Keratinocyte (primary cell): ENCODE measurements around the gene PACS2. TPM values are rescaled to one million over a fixed set of nuclear protein-coding genes. Genes with fewer than 3 reads are reported as not detected.

Experiments
- DNase-seq: peaks from one replicate; pipeline ENCODE4 v3.0.0-alpha.2; 2011; ENCODE audit warnings: low read depth, missing footprints, low spot score
- FAIRE-seq: peaks from 2 replicates; lab custom pipeline; 2011; peaks lifted over from hg19 to GRCh38; lab: Jason Lieb, UNC
- H2AFZ ChIP-seq: 2 replicates; pipeline ENCODE4 v1.6.0; 2012; ENCODE audit warnings: low read length, control low read depth, inconsistent platforms; ENCODE audit not compliant: control insufficient read depth
- H3K27ac ChIP-seq: 2 replicates; pipeline ENCODE4 v1.5.1; 2011; ENCODE audit warnings: low read length; ENCODE audit not compliant: control insufficient read depth, insufficient read depth
- H3K27me3 ChIP-seq: 3 replicates; pipeline ENCODE4 v1.6.0; 2011; ENCODE audit warnings: low read length; ENCODE audit not compliant: control insufficient read depth, insufficient read depth; ENCODE audit errors: extremely low read depth
- H3K36me3 ChIP-seq, 2 experiments: 2 replicates in 1 of 2; 3 replicates in 1 of 2; pipeline ENCODE4 v1.5.1; 2011; ENCODE audit warnings: low read length in 2 of 2, mild to moderate bottlenecking in 1 of 2; ENCODE audit not compliant: control insufficient read depth in 2 of 2, insufficient read depth in 2 of 2; ENCODE audit errors: extremely low read depth in 1 of 2
- H3K4me1 ChIP-seq: 3 replicates; pipeline ENCODE4 v1.5.1; 2011; ENCODE audit warnings: low read length; ENCODE audit not compliant: control insufficient read depth, insufficient read depth; ENCODE audit errors: extremely low read depth
- H3K4me2 ChIP-seq: 3 replicates; pipeline ENCODE4 v1.6.0; 2011; ENCODE audit warnings: low read depth, low read length; ENCODE audit not compliant: control insufficient read depth, insufficient read depth; ENCODE audit errors: extremely low read depth
- H3K4me3 ChIP-seq, 3 experiments: fragments of 200-600 bp in 1 of 3; sonication (generic) in 1 of 3; 2 replicates in 2 of 3; 3 replicates in 1 of 3; pipeline ENCODE4 v1.5.1; 2011 to 2016; ENCODE audit warnings: low read length in 3 of 3, mild to moderate bottlenecking in 3 of 3, control low read depth in 2 of 3, inconsistent platforms in 1 of 3, low read depth in 1 of 3, mixed read lengths in 1 of 3, mixed run types in 1 of 3, moderate library complexity in 1 of 3; ENCODE audit not compliant: control insufficient read depth in 2 of 3, insufficient read depth in 2 of 3; ENCODE audit errors: extremely low read depth in 1 of 3
- H3K79me2 ChIP-seq: 2 replicates; pipeline ENCODE4 v1.6.0; 2012; ENCODE audit warnings: low read length; ENCODE audit not compliant: control insufficient read depth, insufficient read depth
- H3K9ac ChIP-seq: 3 replicates; pipeline ENCODE4 v1.6.0; 2011; ENCODE audit warnings: low read length; ENCODE audit not compliant: control insufficient read depth, insufficient read depth; ENCODE audit errors: extremely low read depth
- H3K9me1 ChIP-seq: 3 replicates; pipeline ENCODE4 v1.6.0; 2011; ENCODE audit warnings: low read length; ENCODE audit not compliant: control insufficient read depth, insufficient read depth; ENCODE audit errors: extremely low read depth
- H3K9me3 ChIP-seq: 2 replicates; pipeline ENCODE4 v1.5.1; 2012; ENCODE audit warnings: low read depth, low read length; ENCODE audit not compliant: control insufficient read depth
- H4K20me1 ChIP-seq: 3 replicates; pipeline ENCODE4 v1.6.0; 2011; ENCODE audit warnings: low read length; ENCODE audit not compliant: control insufficient read depth, insufficient read depth; ENCODE audit errors: extremely low read depth
- EZH2 ChIP-seq: IDR thresholded peaks from one replicate; pipeline ENCODE4 v1.6.1; 2012; ENCODE audit warnings: inconsistent platforms, mild to moderate bottlenecking, low read length, moderate library complexity
- dilution Hi-C: fragments of 300-500 bp; cut with MboI; formaldehyde crosslinking; loops from one replicate; pipeline ENCODE4 v1.7.0; 2020; ENCODE audit warnings: low sequenced_read_pairs; ENCODE audit not compliant: extremely low pct_ligation_motif_present
- polyA plus RNA-seq, 5 experiments: library from polyadenylated mRNA; depleted of rRNA in 3 of 5; stranded (reverse) in 3 of 5; stranded (forward) in 1 of 5; unstranded in 1 of 5; fragments of >200 nt; gene quantifications; 1 replicate in 1 of 5; 2 replicates in 3 of 5; 3 replicates in 1 of 5; pipeline versions ENCODE4 v1.2.1 to v1.2.3, GENCODE V29; 2011 to 2012; ENCODE audit warnings: missing spikeins in 2 of 5, low read depth in 1 of 5, low replicate concordance in 1 of 5
- TF ChIP-seq, protein P1 (sequence below), 3 experiments: IDR thresholded peaks in 1 of 3; conservative IDR thresholded peaks in 1 of 3; optimal IDR thresholded peaks in 1 of 3; 2 replicates in 2 of 3; 3 replicates in 1 of 3; pipeline versions ENCODE3 to v1.5.1; 2011; ENCODE audit warnings: low read length in 3 of 3, mild to moderate bottlenecking in 3 of 3, moderate library complexity in 2 of 3, control low read depth in 1 of 3, inconsistent platforms in 1 of 3; ENCODE audit not compliant: insufficient read depth in 2 of 3; ENCODE audit errors: extremely low read depth in 1 of 3

PACS2 gene
- polyA plus RNA-seq, 1 donor (not counting 4 experiments of a cell fraction or from before 2014, with no cell fraction given), result 11.8 TPM

DNA sequence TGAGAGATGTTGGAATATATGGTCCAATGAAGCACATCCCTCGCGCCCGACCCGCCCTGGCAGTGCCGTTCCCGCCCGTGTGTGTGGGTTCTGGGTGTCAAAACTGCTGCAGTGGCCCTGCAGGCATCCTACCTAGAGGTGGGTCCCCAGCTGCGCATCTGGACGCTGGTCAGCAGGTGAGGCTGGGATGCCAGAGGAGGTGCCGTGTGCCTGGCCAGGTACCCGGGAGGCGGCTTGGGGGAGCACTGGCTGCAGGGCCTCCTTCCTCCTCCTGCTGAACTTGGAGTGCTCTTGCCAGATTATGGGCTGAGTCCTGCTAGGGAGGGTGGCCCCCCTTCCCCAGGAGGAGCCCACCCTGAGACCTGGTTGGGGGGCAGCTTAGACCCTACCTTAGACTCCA, 110.3 kb downstream of the PACS2 start:
- dilution Hi-C loops, result no loop called here
- FAIRE-seq, result no peak
- Histone ChIP-seq H2AFZ (no peak overlapping the region), H3K79me2 (peaks cover 88% of the 10 kb centered on the region), H3K36me3 (peaks cover 11 to 24% of the 10 kb centered on the region in 2 experiments), H4K20me1 (peaks cover 15% of the 10 kb centered on the region), H3K4me2 (no peak overlapping the region), H3K9ac (no peak overlapping the region), H3K9me3 (no peaks in the 10 kb centered on the region), H3K9me1 (no peaks in the 10 kb centered on the region), H3K4me1 (peaks cover 11% of the 10 kb centered on the region), H3K27me3 (no peaks in the 10 kb centered on the region), H3K4me3 (no peak overlapping the region), H3K27ac (no peak overlapping the region)
- TF ChIP-seq, protein P1, sequence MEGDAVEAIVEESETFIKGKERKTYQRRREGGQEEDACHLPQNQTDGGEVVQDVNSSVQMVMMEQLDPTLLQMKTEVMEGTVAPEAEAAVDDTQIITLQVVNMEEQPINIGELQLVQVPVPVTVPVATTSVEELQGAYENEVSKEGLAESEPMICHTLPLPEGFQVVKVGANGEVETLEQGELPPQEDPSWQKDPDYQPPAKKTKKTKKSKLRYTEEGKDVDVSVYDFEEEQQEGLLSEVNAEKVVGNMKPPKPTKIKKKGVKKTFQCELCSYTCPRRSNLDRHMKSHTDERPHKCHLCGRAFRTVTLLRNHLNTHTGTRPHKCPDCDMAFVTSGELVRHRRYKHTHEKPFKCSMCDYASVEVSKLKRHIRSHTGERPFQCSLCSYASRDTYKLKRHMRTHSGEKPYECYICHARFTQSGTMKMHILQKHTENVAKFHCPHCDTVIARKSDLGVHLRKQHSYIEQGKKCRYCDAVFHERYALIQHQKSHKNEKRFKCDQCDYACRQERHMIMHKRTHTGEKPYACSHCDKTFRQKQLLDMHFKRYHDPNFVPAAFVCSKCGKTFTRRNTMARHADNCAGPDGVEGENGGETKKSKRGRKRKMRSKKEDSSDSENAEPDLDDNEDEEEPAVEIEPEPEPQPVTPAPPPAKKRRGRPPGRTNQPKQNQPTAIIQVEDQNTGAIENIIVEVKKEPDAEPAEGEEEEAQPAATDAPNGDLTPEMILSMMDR (optimal IDR thresholded peaks at IDR 0.05 in 1 of 3, IDR thresholded peaks at IDR 0.05 in 1 of 3, conservative IDR thresholded peaks at IDR 0.05 in 1 of 3; ENCODE audit: extremely low read depth in 1 of 3, insufficient read depth in 2 of 3, low read length in 3 of 3), result no peak
- TF ChIP-seq EZH2, result no peak
- no peak for DNase-seq

DNA sequence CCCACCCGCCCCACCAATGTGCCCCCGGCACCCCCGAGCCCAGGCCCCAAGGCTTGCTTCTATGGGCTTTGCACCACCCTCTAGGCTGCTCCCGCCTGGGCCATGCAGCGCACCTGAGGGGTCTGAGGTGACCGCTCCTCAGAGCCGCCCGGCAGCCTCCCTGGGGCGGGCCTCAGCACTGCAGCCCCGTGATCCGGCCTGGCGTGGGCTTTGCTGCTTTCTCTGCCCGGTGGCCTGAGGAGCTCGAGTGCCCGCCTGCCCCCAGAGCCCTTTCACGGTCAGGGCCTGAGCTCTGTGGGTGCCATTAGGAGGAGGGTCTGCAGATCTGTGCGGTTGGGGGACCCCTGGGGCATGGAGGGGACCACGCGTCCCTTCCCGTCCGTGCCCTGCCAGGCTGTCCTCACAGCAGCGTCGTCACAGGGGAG, 111.3 kb downstream of the PACS2 start:
- peaks cover 20% of the 10 kb centered on the region for H3K4me1 ChIP-seq
- H4K20me1 ChIP-seq, result peaks cover 24% of the 10 kb centered on the region
- no peak overlapping the region for H3K27ac ChIP-seq
- no peaks in the 10 kb centered on the region for H3K27me3 ChIP-seq
- no peak for TF ChIP-seq EZH2
- peaks cover 2% of the 10 kb centered on the region for H3K9me1 ChIP-seq
- no peak overlapping the region for H3K9ac ChIP-seq
- peaks cover 86% of the 10 kb centered on the region for H3K79me2 ChIP-seq
- no peak overlapping the region for H2AFZ ChIP-seq
- H3K9me3 ChIP-seq, result no peaks in the 10 kb centered on the region
- H3K36me3 ChIP-seq, result peaks cover 11 to 24% of the 10 kb centered on the region in 2 experiments
- no peak overlapping the region for H3K4me3 ChIP-seq
- DNase-seq, result no peak
- no peak for FAIRE-seq
- dilution Hi-C loops, result no loop called here
- no peak overlapping the region for H3K4me2 ChIP-seq
